Lower lobe of right lung (tissue), 2 donors: Measurements from ENCODE around the gene CHST10. TPM values are rescaled to one million over a fixed set of nuclear protein-coding genes. Genes with fewer than 3 reads are reported as not detected.
A peak's percentile ranks its signal among the peaks of the same experiment; 100 is the strongest.

Experiments
- ATAC-seq, 2 donors: fragments of 200-7000 bp; cut with Tn5 transposase; one replicate each; pipeline ENCODE4 v1.9.1; 2020 to 2022; ENCODE audit warnings: mild to moderate bottlenecking in 2 of 2, moderate library complexity in 2 of 2
- DNase-seq: peaks from one replicate; pipeline ENCODE4 v3.0.0-alpha.2; 2020
- H3K27ac ChIP-seq: fragments of 200-600 bp; one replicate; pipeline ENCODE4 v1.8.0; 2022
- H3K27me3 ChIP-seq: fragments of 200-600 bp; one replicate; pipeline ENCODE4 v1.8.0; 2022; ENCODE audit warnings: low read depth
- H3K36me3 ChIP-seq: fragments of 200-600 bp; one replicate; pipeline ENCODE4 v1.8.0; 2022; ENCODE audit warnings: mild to moderate bottlenecking
- H3K4me1 ChIP-seq: fragments of 200-600 bp; one replicate; pipeline ENCODE4 v1.8.0; 2022
- H3K4me3 ChIP-seq: fragments of 200-600 bp; one replicate; pipeline ENCODE4 v1.8.0; 2022; ENCODE audit warnings: mild to moderate bottlenecking
- H3K9me3 ChIP-seq: fragments of 200-600 bp; one replicate; pipeline ENCODE4 v1.8.0; 2022
- intact Hi-C: fragments of 100-400 bp; cut with DNase I; formaldehyde crosslinking; loops from one replicate; pipeline ENCODE4 v1.11.0; 2022
- total RNA-seq: library from RNA; stranded (reverse); fragmentation: NEBNext Ultra II Directional; extraction: Animal tissue kit (Norgen Biotek cat#: 25700); gene quantifications from one replicate; pipeline ENCODE4 v1.2.1, GENCODE V29; 2021
- TF ChIP-seq, protein P1 (sequence below): fragments of 200-600 bp; IDR thresholded peaks from one replicate; pipeline ENCODE4 v1.8.0; 2022; ENCODE audit warnings: antibody characterized with exemption, mild to moderate bottlenecking
- donor health status: DM: no; HTN: yes; CAD: no; lungs with severe emphysema.

The CHST10 gene
- total RNA-seq, 1 donor from 2014 or later = 7.6 TPM

DNA sequence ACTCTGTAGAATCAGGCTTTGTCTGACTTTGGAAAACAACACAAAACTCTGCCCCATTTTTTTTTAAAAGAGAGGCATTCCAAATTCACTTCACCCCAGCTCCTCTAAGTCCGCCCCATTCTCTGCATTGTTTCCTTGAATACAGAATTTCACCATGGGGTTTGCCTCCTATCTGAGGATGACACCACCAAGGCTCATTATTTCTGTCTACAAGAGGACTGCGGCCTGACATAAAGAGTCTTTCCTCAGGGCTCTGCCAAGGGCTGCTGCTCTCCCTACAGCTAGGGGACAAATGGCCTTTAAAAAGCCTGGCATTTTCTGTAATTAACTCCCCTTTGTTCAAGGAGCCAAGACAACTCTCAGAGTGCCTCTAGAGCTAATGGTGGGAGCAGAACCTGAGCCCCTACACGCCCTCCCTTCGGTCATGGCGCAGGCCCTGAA, 4.6 kb downstream of the CHST10 start:
- H3K27ac ChIP-seq = no peak overlapping the region
- H3K4me1 ChIP-seq = peaks cover 26% of the 10 kb centered on the region
- no peak for DNase-seq
- H3K27me3 ChIP-seq = no peaks in the 10 kb centered on the region
- intact Hi-C loops = no loop called here
- no peaks in the 10 kb centered on the region for H3K36me3 ChIP-seq
- ATAC-seq = no peak
- TF ChIP-seq, protein P1, sequence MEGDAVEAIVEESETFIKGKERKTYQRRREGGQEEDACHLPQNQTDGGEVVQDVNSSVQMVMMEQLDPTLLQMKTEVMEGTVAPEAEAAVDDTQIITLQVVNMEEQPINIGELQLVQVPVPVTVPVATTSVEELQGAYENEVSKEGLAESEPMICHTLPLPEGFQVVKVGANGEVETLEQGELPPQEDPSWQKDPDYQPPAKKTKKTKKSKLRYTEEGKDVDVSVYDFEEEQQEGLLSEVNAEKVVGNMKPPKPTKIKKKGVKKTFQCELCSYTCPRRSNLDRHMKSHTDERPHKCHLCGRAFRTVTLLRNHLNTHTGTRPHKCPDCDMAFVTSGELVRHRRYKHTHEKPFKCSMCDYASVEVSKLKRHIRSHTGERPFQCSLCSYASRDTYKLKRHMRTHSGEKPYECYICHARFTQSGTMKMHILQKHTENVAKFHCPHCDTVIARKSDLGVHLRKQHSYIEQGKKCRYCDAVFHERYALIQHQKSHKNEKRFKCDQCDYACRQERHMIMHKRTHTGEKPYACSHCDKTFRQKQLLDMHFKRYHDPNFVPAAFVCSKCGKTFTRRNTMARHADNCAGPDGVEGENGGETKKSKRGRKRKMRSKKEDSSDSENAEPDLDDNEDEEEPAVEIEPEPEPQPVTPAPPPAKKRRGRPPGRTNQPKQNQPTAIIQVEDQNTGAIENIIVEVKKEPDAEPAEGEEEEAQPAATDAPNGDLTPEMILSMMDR = no peak
- H3K9me3 ChIP-seq = no peaks in the 10 kb centered on the region
- no peak overlapping the region for H3K4me3 ChIP-seq

- Histone ChIP-seq H3K4me1 (peaks cover 26% of the 10 kb centered on the region), H3K4me3 (no peak overlapping the region), H3K27ac (no peak overlapping the region), H3K36me3 (no peaks in the 10 kb centered on the region), H3K27me3 (no peaks in the 10 kb centered on the region), H3K9me3 (no peaks in the 10 kb centered on the region)
- no peak for ATAC-seq
- intact Hi-C loops = no loop called here
- no peak for DNase-seq
- TF ChIP-seq, protein P1 = no peak
Observed at GRCh38 chr2:100412466-100412865, 5.0 kb downstream of the CHST10 start.

GRCh38 chr2:100411841-100412292, 5.6 kb downstream of the CHST10 start:
- TF ChIP-seq, protein P1 = no peak
- H3K27me3 ChIP-seq = no peaks in the 10 kb centered on the region
- H3K9me3 ChIP-seq = no peaks in the 10 kb centered on the region
- no peaks in the 10 kb centered on the region for H3K36me3 ChIP-seq
- no peak for ATAC-seq
- H3K4me3 ChIP-seq = no peak overlapping the region
- DNase-seq = no peak
- H3K4me1 ChIP-seq = peaks cover 26% of the 10 kb centered on the region
- intact Hi-C loops = no loop called here
- no peak overlapping the region for H3K27ac ChIP-seq

- Histone ChIP-seq H3K27me3 (no peaks in the 10 kb centered on the region), H3K9me3 (no peaks in the 10 kb centered on the region), H3K27ac (no peak overlapping the region), H3K4me1 (peaks cover 12% of the 10 kb centered on the region), H3K36me3 (peaks cover 17% of the 10 kb centered on the region), H3K4me3 (no peak overlapping the region)
- DNase-seq (no peak), ATAC-seq (peak; percentile 25 to 29)
- TF ChIP-seq, protein P1 = no peak
- intact Hi-C loops = no loop called here
Observed at GRCh38 chr2:100409975-100410647, 7.4 kb downstream of the CHST10 start.

DNA sequence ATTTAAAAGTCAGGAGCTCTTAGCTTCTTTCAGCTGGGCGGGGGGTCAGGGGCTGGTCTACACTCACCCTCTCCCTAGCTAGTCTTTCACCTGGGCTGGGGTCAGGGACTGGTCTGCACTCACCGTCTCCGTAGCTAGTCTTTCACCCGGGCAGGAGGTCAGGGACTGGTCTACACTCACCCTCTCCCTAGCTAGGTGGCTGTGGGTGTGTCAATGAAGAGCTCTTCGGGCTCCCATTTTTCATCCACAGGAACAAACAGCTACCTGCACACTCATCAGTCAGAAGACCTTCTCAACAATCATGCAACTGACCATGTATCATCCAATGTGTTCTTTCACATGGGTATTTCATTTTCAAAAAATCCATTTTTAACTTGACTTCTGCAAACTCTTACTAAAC, 8.0 kb downstream of the CHST10 start:
- no peak for DNase-seq
- Histone ChIP-seq H3K4me1 (peaks cover 6% of the 10 kb centered on the region), H3K9me3 (no peaks in the 10 kb centered on the region), H3K27ac (no peak overlapping the region), H3K36me3 (peaks cover 19% of the 10 kb centered on the region), H3K27me3 (no peaks in the 10 kb centered on the region), H3K4me3 (no peak overlapping the region)
- intact Hi-C loops = no loop called here
- ATAC-seq = peak in 1 of 2 donors; percentile 13
- TF ChIP-seq, protein P1 = no peak
